ENCODE measurements around the gene ITPR1.
"Not testable (repeated sequence)": the region's sequence is repeated elsewhere in the genome, so short reads cannot be mapped to it uniquely, and the experiment has no call there.

ITPR1 gene

GRCh38 chr3:4586381-4586780, 93.2 kb downstream of the ITPR1 start:
- FAIRE-seq (no peak), DNase-seq (ENCODE audit: extremely low spot score, insufficient read length, low read depth) (no peak)

- DNase-seq (ENCODE audit: extremely low spot score, insufficient read length, low read depth) (no peak), FAIRE-seq (no peak)
Measured at GRCh38 chr3:4587061-4587837, 94.1 kb downstream of the ITPR1 start.

- DNase-seq (ENCODE audit: extremely low spot score, insufficient read length, low read depth) (no peak), FAIRE-seq (no peak)
Measured at GRCh38 chr3:4587838-4588105, 94.6 kb downstream of the ITPR1 start.

GRCh38 chr3:4588466-4588865, 95.3 kb downstream of the ITPR1 start:
- no peak for DNase-seq (ENCODE audit: extremely low spot score, insufficient read length, low read depth)
- FAIRE-seq, result no peak

- DNase-seq (ENCODE audit: extremely low spot score, insufficient read length, low read depth), result no peak
- FAIRE-seq, result no peak
Measured at GRCh38 chr3:4589475-4590097, 96.4 kb downstream of the ITPR1 start.

- FAIRE-seq, result not testable (repeated sequence)
Measured at GRCh38 chr3:4590849-4591248, 97.7 kb downstream of the ITPR1 start.

GRCh38 chr3:4591669-4592068, 98.5 kb downstream of the ITPR1 start:
- no peak for DNase-seq (ENCODE audit: extremely low spot score, insufficient read length, low read depth)

More at GRCh38 chr3:4590849-4591248, 97.7 kb downstream of the ITPR1 start:
- DNase-seq (ENCODE audit: extremely low spot score, insufficient read length, low read depth), result not testable (repeated sequence)

GRCh38 chr3:4593014-4593413, 99.9 kb downstream of the ITPR1 start:
- FAIRE-seq, result no peak
- no peak for DNase-seq (ENCODE audit: extremely low spot score, insufficient read length, low read depth)

More at GRCh38 chr3:4591669-4592068, 98.5 kb downstream of the ITPR1 start:
- no peak for FAIRE-seq

- no peak for FAIRE-seq
Measured at GRCh38 chr3:4595710-4596113, 102.6 kb downstream of the ITPR1 start.

GRCh38 chr3:4596612-4597011, 103.5 kb downstream of the ITPR1 start:
- FAIRE-seq (no peak), DNase-seq (ENCODE audit: extremely low spot score, insufficient read length, low read depth) (no peak)

More at GRCh38 chr3:4595710-4596113, 102.6 kb downstream of the ITPR1 start:
- DNase-seq (ENCODE audit: extremely low spot score, insufficient read length, low read depth), result no peak

- DNase-seq (ENCODE audit: extremely low spot score, insufficient read length, low read depth) (no peak), FAIRE-seq (no peak)
Measured at GRCh38 chr3:4597208-4597985, 104.2 kb downstream of the ITPR1 start.

- not testable (repeated sequence) for FAIRE-seq; DNase-seq (ENCODE audit: extremely low spot score, insufficient read length, low read depth)
Measured at GRCh38 chr3:4598232-4598631, 105.1 kb downstream of the ITPR1 start.

- no peak for DNase-seq (ENCODE audit: extremely low spot score, insufficient read length, low read depth)
- FAIRE-seq, result no peak
Measured at GRCh38 chr3:4599612-4600011, 106.5 kb downstream of the ITPR1 start.

- FAIRE-seq (no peak), DNase-seq (ENCODE audit: extremely low spot score, insufficient read length, low read depth) (no peak)
Measured at GRCh38 chr3:4600493-4600892, 107.3 kb downstream of the ITPR1 start.

GRCh38 chr3:4601892-4602291, 108.7 kb downstream of the ITPR1 start:
- DNase-seq (ENCODE audit: extremely low spot score, insufficient read length, low read depth), result no peak
- no peak for FAIRE-seq

GRCh38 chr3:4604693-4605092, 111.5 kb downstream of the ITPR1 start:
- no peak for FAIRE-seq
- DNase-seq (ENCODE audit: extremely low spot score, insufficient read length, low read depth), result no peak

GRCh38 chr3:4606911-4607310, 113.8 kb downstream of the ITPR1 start:
- DNase-seq (ENCODE audit: extremely low spot score, insufficient read length, low read depth) (no peak), FAIRE-seq (no peak)

GRCh38 chr3:4613366-4613765, 120.2 kb downstream of the ITPR1 start:
- FAIRE-seq, result no peak

GRCh38 chr3:4614070-4614469, 120.9 kb downstream of the ITPR1 start:
- FAIRE-seq (no peak), DNase-seq (ENCODE audit: extremely low spot score, insufficient read length, low read depth) (no peak)

More at GRCh38 chr3:4613366-4613765, 120.2 kb downstream of the ITPR1 start:
- DNase-seq (ENCODE audit: extremely low spot score, insufficient read length, low read depth), result no peak

- no peak for FAIRE-seq
- DNase-seq (ENCODE audit: extremely low spot score, insufficient read length, low read depth), result no peak
Measured at GRCh38 chr3:4614927-4615326, 121.8 kb downstream of the ITPR1 start.

- no peak for DNase-seq (ENCODE audit: extremely low spot score, insufficient read length, low read depth)
- FAIRE-seq, result no peak
Measured at GRCh38 chr3:4615750-4616149, 122.6 kb downstream of the ITPR1 start.
